NCI-H1694 (cell line): Measurements from ENCODE around the gene ARPC1A.
"Not testable (repeated sequence)": the region's sequence is repeated elsewhere in the genome, so short reads cannot be mapped to it uniquely, and the experiment has no call there.

Experiments used
- DNase-seq: peaks from one replicate; lab custom pipeline; 2025; lab: John Stamatoyannopoulos, UW

The ARPC1A gene

DNA sequence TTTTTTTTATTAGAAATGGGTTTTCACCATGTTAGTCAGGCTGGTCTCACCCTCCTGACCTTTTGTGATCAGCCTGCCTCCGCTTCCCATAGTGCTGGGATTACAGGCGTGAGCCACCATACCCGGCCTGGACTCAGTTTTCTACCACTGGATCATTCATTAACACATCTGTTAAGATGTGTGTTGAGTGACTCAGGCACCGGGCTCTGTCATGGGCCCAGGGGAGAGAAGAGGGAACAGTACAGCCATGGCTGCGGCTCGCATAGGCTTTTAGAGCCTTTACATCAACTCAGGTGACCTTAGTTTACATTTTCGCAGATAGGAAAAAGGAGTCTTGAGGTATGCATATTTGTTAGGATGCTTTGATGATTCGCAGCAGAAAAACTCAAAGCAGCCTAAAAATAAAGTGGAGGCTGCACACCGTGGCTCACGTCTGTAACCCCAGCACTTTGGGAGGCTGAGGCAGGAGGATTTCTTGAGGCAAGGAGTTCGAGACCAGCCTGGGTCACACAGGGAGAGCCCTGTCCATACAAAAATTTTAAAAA is 45.8 kb downstream of the ARPC1A start:
- DNase-seq, result no peak

DNA sequence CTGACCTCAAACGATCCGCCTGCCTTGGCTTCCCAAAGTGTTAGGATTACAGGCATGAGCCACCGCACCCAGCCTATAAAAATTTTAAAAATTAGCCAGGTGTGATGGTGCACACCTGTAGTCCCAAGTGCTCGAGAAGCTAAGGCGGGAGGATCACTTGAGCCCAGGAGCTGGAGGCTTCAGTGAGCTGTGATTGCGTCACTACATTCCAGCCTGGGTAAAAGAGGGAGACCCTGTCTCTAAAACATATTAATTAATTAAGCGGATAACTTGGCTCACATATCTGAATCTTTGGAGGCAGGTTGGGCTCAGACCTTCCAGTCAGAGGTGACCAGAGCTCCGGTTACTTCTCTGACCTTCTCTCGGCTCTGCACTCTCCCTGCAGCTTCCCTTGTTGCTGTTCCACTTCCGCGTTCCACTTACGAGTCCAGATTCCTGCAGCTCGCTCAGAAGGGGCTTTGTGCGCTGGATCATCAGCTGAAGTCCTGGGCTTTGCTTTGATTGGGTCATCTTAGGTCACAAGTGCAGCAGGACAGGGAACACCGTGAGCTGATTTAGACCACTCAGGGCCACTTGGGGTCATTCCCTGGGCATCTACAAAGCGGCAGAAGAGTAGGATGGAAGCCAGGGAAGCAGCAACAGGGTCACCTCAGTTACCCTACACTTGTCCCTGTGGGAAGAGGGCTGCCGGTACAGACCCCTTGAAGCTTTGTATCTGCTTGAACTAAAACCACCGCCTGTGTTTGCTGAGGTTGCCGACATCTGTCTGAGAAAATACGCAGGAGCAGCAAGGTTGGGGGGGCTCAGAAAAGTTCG is 46.8 kb downstream of the ARPC1A start:
- DNase-seq, result no peak

DNA sequence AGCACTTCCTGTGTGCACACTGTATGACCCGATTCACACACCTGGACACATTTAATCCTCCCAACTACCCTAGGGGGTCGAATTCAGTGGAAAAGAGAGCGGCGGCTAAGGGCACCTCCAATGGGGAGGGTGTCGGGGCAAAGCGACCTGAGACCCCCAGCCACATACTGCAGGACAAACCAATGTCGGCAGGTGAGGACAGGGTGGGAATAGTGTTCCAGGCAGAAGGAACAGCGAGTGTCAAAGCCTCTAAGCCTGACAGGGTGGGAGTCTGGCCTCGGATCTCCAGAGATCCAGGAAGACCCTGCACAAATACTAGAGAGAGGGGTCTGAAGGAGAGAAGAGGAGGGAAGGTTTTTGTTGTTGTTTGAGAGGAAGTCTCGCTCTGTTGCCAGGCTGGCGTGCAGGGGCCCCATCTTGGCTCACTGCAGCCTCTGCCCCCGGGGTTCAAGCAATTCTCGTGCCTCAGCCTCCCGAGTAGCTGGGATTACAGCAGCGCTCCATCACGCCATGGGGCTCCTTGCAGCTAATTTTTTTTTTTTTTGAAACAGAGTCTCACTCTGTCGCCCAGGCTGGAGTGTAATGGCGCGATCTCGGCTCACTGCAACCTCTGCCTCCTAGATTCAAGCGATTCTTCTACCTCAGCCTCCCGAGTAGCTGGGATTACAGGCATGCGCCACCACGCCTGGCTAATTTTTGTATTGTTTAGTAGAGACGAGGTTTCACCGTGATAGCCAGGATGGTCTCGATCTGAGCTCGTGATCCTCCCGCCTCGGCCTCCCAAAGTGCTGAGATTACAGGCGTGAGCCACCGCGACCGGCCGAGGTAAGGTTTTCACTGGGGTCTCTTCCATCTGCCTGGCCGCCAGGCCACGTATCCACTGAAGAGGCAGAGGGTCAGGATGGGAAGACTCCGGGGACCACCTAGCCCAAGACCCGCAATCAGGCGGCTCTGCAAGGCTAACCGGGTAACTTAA is 47.7 kb downstream of the ARPC1A start:
- no peak for DNase-seq

DNA sequence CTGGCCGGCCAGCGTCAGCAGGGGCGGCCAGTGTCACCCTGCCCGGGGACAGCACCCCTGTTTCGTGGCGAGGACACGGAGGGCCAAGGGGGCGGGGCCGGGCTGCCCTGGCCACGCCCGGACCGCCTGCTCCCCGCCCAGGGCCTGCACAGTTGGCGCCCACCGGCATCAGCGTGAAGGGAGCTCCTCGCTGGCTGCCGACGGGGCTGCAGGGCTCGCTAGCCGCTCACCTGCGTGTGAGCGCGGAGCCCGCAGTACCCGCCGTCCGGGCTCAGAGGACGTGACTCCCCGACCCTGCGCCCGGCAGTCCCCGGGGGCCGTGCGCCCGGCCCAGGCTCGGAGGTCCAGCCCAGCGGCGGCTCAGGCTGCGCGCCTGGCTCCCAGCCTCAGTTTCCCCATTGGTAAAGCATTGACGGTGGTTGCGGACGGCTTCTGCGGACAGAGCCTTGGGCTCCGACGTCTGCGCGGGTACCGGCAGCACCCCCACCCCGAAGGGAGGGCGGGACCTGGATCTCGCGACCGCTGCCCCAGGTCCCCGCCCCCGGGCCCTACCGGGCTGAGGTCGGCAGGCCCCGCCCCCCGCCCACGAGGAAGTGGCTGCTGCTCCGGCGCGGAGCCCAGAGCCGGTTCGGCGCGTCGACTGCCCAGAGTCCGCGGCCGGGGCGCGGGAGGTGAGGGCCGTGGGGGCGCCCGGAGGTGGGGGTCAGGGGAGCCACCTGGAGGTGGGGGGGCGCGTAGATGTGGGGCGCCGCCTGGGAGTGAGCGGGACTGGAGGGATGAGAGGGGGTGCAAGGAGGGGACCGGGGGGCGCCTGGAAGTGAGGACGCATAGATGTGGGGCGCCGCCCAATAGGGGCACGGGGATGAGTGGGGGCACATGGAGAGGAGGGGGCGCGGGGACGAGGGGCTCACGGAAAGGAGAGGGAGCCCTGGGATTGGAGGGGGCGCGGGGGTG is 48.7 kb downstream of the ARPC1A start, which contains the start of gene ARPC1B:
ARPC1B (plus strand) TSS at position 620 of the 954 bp plus-strand sequence. CDS start 10,985 bp downstream, outside the sequence.
- peak; percentile 20 for DNase-seq

DNA sequence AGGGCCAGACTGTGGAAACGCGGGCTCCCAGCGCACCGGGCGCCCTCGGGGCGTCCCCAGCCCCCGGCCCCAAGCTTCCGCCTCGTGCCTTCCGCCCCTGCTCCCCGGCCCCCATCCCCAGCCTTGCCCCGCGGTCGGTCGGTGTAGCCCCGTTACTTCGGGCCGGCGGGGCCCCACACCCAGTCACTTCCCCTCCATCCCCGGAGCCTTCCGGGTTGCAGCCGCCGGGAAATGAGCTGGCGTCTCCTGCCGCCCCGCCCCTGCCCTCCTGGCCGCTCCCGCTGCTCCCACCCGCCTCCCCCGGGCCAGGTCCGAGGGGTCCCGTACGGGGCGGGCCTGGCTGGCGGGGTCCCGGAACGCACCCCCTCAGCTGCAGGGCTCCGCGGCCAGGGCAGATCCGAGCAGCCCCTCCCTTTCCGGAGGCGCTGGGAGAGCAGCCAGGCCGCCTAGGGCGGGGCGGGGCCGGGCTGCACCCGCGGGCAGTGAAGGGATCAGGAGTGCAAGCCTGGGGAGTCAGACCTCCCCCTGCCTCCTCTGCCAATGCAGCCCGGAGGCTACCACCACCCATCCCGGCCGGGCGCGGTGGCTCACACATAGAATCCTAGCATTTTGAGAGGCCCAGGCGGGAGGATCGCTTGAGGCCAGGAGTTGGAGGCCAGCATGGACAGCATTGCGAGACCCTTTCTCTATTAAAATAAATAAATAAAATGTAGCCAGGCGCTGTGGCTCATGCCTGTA is 49.5 kb downstream of the ARPC1A start:
- no peak for DNase-seq

DNA sequence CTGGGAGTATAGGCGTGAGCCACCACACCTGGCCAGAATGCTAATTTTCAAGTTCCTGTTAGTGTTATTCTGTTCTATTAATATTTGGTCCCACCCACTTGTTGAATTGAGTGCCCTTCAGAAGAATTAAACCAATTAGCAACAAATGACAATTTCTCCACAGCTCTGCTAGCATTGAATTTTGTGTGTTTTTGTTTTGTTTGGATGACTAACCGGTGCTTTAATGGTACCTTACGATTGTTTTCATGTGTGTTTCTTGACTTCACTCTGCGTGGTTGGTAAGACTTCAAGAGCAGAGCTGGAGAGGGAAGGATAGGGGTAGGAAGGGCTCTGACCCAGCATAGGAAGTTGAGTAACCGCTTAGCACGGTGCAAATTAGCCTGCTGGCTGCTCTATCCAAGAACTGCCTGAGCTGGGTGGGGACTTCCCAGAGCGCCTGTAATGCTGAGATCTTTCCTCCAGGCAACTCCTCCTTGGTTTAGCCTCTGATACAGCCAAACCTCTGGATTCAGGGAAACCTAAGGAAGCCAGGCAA is 53.4 kb downstream of the ARPC1A start:
- DNase-seq, result no peak

DNA sequence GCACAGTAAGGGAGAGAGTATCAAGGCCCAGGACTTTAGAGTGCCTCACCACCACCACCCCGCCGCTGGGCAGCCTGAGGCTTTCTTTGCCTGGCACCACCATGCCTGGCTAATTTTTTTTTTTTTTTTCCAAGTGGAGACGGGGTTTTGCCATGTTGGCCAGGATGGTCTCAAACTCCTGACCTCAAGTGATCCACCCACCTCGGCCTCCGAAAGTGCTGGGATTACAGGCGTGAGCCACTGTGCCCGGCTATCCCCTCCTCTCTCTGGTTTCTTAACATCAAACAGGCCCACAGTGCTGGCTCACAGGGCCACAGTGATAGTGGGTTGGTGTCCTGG is 54.0 kb downstream of the ARPC1A start:
- not testable (repeated sequence) for DNase-seq

DNA sequence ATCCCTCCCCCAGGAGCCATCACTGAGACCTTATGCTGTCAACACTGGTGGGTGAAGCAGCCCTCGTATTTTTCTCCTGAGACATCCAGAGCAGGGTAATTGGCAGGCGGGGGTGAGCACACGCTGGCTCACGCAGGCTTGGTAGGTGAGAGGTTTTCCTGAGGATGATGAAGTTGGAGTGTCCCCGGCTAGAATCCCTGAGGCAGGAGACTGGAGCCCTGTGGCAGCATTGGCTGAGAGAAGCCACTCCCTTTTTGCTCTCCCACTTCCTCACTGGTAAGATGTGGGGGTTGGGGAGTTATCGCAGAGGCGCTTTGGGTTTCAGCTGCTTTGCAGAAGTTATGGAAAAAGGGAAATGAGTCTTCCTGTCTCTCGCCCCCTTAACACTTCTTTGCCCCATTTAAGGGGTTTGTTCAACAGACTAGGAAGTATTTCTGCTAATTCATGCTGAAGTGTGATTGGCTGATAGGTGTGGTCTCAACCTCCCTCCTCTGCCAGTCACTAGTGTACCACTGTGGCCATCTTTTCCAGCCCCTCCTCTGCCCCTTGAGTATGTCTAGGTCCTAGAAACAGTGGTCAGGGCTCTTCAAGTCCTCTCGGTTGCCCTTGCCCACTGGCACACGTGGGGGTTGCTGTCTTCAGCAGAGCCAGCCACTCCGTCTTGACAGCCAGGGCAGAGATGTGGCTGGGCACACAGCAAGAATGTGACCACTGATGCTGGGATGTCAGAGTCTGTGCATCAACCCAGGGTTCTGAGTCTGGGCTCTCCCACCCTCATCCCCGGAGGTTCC is 54.5 kb downstream of the ARPC1A start:
- no peak for DNase-seq

DNA sequence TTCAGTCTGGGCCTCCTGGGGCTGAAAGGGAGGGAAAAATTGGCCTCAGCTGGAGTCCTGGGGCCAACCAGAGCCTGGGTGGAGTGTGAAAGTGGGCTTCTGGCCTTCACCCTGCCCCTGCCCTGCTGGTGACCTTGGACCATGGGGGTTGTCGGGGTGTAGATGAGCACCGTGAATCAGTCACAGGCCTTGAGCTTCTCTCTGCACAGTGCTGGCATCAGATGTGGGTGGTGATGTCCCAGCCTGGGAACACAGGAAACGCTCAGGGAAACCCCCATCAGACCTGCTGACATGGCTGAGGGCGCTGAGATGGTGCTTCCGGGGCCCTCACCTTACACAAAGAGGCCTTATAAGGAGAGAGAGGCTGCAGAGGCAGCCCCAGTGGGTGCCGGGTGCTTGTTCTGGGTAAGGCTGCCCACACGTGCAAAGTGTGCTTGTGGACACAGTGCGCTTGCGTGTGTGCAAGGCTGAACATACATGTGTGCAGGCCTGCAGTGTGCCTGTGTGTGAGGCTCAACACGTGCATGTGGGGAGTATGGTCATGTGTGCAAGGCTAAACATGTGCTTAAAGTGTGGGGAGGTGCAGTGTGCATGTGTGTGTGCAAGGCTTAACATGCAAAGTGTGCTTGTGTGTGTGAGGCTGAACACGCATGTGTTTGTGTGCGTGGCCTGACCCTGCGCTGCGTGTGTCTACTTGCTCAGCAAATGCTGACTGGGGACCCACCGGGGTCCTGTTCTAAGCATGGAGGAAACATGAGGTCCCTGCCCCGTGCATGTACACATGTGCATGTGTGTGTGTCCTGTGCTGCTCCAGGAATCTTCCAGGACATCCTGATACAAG is 55.3 kb downstream of the ARPC1A start:
- no peak for DNase-seq

DNA sequence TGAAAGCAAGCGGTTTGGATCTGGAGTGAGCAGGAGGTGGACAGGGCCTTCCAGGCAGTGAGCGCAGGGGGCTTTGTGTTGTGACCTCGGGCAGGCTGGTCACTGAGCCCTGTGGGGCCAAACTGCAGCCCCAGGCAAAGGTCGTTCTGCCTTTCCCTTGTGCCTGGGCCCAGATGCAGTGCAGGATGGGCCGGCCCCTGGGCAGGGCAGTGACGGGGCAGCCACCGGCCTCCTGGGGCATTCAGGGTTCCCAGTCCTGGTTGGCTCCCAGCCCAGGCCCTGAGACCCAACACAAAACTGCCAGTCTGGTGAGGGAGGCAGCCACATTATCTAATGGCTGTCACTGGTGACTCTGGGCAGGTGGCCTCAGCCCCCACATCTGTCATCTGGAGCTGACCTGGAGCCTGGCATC is 56.0 kb downstream of the ARPC1A start:
- DNase-seq, result no peak

DNA sequence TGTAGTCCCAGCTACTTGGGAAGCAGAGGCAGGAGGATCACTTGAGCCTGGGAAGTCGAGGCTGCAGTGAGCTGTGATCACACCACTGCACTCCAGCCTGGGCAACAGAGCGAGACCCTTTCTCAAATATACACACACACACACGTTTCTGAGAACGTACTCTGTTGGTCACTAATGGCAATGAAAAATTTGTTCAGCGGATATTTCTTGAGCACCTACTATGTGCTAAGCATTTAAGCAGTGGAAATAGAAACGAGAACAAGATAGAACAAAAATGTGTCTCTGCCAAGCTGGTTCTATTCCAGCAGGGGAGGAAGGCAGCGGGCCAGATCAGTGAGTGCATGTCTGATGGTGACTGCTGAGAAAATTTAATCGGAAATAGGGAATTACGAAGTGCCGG is 57.5 kb downstream of the ARPC1A start:
- no peak for DNase-seq

DNA sequence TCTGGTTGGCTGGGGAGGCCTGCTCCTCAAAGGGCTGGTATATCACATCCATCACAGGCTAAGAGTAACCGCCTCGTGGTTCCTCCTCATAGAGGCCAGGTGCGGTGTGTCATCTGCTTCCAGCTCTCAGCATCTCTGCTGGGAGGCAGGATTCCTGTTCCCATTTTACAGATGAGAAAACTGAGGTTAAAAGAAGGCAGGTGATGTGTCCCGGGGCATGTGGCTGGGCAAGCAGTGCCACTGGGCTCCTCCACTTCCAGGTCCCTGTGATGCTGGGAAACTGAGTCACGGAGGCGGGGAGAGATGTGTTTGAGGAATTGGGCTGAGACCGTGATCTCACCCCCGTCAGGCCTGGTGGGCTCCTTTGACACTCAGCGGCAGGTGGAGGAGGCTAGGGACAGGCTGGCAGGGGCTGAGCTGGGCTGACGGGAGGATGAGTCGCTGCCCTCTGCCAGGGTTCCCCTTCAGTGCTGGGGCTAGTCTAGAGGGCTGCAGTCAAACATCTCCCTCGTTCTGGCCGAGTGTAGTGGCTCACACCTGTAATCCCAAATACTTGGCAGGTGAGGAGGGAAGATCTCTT is 58.2 kb downstream of the ARPC1A start:
- DNase-seq, result no peak

DNA sequence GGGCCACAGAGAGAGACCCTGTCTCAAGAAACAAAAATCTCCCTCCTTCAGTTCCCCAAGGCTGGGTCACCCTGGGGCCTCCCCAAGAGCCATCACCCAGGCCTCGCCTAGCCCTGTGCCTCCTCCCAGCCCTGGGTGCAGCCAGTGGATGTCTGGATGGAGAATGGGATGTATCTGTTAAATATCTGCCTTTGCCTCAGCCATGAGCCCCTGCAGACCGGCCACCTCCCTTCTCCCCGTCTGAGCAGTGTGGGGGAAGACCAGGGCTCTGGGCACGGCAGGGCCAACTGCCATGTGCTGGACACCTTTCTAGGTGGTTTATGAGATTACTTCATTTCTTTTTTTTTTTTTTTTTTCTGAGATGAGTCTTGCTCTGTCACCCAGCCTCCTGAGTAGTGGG is 58.8 kb downstream of the ARPC1A start:
- no peak for DNase-seq

DNA sequence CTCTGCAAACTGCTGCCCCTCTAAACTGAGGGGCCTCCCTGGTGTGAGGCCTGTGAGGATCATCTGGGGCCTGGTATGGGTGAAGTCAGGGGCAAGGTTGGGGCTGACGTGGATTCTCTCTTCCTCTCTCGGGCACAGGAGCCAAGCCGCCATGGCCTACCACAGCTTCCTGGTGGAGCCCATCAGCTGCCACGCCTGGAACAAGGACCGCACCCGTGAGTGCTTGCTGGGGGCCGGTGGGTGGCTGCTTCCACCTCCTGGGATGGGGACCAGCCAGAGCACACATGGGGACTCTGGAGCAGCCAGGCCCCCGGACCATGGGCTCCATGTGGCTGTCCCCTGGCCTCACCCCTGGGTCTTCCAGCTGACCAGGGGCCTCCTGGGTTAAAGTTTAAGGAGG is 59.9 kb downstream of the ARPC1A start:
- no peak for DNase-seq

DNA sequence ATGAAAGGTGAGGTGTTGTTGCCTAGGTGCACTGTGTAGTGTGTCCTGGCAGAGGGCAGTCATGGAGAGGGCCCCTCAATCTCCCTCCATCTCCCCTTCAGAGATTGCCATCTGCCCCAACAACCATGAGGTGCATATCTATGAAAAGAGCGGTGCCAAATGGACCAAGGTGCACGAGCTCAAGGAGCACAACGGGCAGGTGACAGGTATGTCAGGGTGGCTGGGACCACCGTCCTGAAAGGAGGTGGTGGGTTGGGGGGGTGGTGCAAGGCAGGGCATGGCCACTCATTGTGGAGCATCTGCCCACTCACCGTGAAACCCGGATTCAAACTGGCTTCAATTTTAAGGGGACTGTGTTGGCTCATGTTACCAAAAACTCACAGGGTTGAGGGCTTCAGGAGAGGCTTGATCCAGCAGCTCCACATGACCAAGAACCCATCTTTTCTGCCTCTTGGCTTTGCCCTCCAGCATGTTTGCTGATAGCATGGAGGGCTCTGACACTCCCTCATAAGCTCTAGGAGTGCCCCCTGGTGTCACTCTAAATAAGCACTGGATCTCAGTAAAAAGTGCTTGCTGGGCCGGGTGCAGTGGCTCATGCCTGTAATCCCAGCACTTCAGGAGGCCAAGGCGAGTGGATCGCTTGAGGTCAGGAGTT is 61.0 kb downstream of the ARPC1A start:
- DNase-seq, result peak; percentile 17

DNA sequence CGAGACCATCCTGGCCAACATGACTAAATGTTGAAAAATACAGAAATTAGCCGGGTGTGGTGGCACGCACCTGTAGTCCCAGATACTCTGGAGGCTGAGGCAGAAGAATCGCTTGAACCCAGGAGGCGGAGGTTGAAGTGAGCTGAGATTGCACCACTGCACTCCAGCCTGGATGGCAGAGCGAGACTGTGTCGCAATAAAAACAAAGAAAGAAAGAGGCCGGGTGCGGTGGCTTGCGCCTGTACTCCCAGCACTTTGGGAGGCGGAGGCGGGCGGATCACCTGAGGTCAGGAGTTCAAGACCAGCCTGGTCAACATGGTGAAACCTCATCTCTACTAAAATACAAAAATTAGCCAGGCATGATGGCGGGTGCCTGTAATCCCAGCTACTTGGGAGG is 61.5 kb downstream of the ARPC1A start:
- DNase-seq, result not testable (repeated sequence)

DNA sequence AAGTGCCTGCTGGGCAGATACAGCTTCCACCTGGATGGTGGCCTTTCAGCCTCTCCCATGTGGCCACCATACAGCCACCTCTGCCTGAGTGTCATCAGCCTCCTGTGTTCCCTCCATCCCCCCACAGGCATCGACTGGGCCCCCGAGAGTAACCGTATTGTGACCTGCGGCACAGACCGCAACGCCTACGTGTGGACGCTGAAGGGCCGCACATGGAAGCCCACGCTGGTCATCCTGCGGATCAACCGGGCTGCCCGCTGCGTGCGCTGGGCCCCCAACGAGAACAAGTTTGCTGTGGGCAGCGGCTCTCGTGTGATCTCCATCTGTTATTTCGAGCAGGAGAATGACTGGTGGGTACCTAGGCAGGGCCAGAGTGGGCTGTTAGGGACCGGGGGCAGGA is 62.2 kb downstream of the ARPC1A start:
- DNase-seq, result no peak

DNA sequence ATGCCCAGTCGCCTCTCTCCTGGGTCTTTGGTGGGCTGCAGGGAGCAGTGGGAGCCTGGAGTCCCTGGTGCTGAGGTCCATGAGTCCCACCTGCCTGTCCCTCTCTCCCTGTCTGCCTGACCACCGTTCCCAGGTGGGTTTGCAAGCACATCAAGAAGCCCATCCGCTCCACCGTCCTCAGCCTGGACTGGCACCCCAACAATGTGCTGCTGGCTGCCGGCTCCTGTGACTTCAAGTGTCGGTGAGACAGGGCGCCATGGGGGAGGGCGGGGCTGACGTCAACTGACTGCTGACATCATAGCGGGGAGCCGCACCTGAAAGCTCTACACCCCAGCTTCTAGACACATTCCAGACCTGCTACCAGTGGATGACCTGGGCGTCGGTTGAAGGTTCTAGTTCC is 64.1 kb downstream of the ARPC1A start:
- no peak for DNase-seq
